GM18868 (cell line): ENCODE results near the gene EIF2A.

Experiments used
- ATAC-seq: cut with Tn5 transposase; IDR thresholded peaks from one replicate; pipeline ENCODE4 v1.9.1; 2021; ENCODE audit warnings: mild to moderate bottlenecking, moderate library complexity; ENCODE audit not compliant: unreplicated experiment

The EIF2A gene

GRCh38 chr3:150543128-150543527 is 3.5 kb upstream of the EIF2A start:
- no peak for ATAC-seq

GRCh38 chr3:150543531-150543930 is 3.1 kb upstream of the EIF2A start:
- no peak for ATAC-seq

- ATAC-seq, result no peak
Observed at GRCh38 chr3:150544041-150544440, 2.5 kb upstream of the EIF2A start.

DNA sequence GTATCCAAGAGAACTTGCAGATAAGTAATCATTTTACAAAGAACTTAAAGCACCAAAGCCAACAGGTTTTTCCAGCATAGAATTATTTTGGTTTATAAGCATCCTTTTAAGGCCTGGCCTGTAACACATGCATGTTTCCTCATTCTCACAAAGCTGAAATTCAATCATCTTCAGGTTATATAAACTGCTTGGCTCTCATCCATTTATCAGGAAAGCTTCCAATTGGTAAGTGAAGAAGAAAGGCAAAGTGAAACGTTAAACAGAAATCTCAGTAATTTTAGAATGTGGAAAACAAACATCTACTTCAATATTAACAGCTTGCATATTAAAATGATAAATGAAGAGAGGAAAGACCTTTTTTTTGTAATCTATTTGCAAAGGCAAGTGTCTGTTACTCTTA is 1.9 kb upstream of the EIF2A start:
- ATAC-seq, result no peak

- ATAC-seq, result peak; percentile 13
Observed at GRCh38 chr3:150545419-150546225, 965 bp upstream of the EIF2A start.

- ATAC-seq, result no peak
Observed at GRCh38 chr3:150547045-150547741, 606 bp downstream of the EIF2A start.

- no peak for ATAC-seq
Observed at GRCh38 chr3:150555859-150556436, 9.4 kb downstream of the EIF2A start.

DNA sequence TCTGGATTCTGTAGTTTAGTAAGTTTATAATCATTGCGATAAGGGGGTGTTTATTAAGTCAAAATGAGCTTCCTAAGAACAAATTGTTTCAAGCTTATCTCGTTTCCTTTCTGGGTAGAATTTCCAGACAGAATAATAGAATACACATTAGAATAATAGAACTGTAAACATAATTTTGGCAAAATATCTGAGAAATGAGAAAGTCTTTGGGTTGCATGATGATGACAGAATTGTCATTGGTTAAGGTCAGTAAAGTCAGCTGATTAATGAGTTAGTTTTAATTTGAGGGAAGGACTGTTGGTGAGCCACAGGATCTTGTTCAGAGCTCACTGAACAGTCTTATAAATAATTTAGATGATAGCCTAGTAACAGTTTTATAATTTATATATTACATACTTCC is 10.2 kb downstream of the EIF2A start:
- no peak for ATAC-seq

GRCh38 chr3:150557725-150558124 is 11.1 kb downstream of the EIF2A start:
- no peak for ATAC-seq

- ATAC-seq, result no peak
Observed at GRCh38 chr3:150564243-150564642, 17.7 kb downstream of the EIF2A start.

DNA sequence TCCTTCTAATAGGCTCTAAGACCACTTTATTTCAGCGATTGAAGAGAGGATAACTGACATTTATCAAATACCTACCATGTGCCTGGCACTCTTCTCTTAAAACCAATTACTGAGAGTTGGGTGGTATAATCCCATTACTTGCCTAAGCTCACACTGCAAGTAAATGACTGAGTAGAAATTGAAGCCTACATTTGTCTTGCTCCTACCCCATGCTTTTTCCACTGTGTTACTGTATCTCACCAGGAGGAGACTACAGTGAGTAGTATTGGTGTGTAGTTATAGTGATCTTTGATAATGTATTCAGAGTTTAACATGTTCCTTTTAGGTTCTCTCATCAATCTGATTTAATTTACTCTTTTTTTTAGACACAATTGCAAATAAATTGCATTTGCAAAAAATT is 20.7 kb downstream of the EIF2A start:
- no peak for ATAC-seq

DNA sequence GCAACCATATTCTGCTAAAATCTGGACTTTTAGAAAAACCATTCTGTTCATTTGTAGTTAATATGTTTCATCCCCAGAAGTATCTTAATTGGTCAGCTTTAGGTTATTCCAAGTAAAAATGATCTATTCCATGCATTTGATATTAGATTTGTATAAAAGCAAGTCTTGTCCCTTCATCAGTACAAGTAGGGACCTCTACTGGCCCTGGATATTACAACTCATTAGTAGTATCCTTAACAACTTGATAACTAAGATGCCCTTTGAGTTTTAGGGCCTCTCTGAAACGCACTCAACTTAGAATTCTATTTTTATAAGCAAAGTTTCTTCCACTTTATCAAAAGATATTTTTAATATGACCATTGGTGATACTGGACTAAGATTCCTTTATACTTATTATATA is 31.3 kb downstream of the EIF2A start:
- ATAC-seq, result no peak

- ATAC-seq, result no peak
Observed at GRCh38 chr3:150581174-150581573, 34.6 kb downstream of the EIF2A start.

- ATAC-seq, result peak; percentile 58
Observed at GRCh38 chr3:150582620-150583019, 36.0 kb downstream of the EIF2A start.

GRCh38 chr3:150583028-150583427 is 36.4 kb downstream of the EIF2A start:
- peak; percentile 75 for ATAC-seq

DNA sequence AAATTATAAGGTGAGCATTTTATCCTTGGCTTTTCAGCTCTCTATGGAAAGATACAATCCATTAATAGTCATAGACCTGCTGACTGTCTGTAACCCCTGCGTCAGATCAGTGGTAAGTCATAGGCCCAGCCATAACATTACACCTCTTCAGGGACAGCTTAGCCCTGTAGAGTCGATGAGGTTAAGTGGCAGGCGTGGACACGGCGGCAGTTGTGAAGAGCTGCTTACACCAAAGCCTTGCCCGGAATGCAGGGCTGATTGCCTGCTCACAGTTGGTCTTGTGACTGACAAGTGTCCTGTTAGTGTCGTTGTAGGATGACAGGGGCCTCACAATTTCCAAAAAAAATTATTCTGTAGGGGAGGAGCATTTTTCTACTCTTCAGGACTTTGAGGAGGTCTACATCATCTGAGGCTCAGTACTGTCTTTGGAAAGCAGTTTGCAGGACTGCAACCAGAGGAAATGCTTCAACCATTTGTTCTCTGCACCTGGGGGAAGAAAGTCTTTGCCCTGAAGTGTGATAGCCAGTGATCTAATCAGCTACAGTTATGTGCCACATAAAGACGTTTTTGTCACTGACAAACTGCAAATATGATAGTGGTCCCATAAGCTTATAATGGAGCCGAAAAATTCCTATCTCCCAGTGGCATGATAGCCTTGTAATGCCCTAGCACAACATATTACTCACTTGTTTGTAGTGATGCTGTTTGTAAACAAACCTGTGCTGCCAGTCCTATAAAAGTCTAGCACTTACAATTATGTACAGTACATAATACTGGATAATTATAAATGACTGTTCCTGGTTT is 41.6 kb downstream of the EIF2A start:
- no peak for ATAC-seq

GRCh38 chr3:150589759-150590158 is 43.2 kb downstream of the EIF2A start:
- ATAC-seq, result no peak

DNA sequence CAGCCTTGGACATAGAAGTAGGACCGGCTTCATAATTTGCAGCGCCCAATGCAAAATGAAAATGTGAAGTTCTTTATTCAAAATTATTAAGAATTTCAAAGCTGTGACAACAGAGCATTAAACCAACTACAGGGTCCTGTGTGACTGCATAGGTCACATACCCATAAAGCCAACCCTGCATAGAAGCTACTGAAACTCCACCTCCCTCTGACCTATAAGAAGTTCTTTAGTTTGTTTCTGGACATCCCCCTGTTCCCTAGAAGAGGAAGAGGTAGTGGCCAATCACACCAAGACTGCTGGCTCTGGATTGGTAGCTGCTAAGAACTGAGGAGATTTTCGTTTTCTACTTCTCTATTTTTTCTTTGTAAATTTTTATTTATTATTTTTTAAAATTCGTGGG is 47.6 kb downstream of the EIF2A start:
- ATAC-seq, result no peak

- no peak for ATAC-seq
Observed at GRCh38 chr3:150597646-150598045, 51.1 kb downstream of the EIF2A start.

- peak; percentile 37 for ATAC-seq
Observed at GRCh38 chr3:150599611-150600297, 53.2 kb downstream of the EIF2A start.
